Sigmoid colon (tissue), 7 donors: ENCODE results near the gene CSRP1. TPM values are rescaled to one million over a fixed set of nuclear protein-coding genes. Genes with fewer than 3 reads are reported as not detected.

Experiments
- DNase-seq: peaks from one replicate; pipeline ENCODE4 v3.0.0-alpha.2; 2019
- H3K27ac ChIP-seq, 4 donors: fragments of 200-600 bp; sonication (generic); one replicate each; pipeline ENCODE4 v1.5.1; 2016 to 2019; ENCODE audit warnings: mild to moderate bottlenecking in 1 of 4
- H3K27me3 ChIP-seq, 3 donors: fragments of 200-600 bp; sonication (generic); one replicate each; pipeline ENCODE4 v1.5.1; 2019; ENCODE audit warnings: mild to moderate bottlenecking in 1 of 3
- H3K36me3 ChIP-seq, 4 donors: fragments of 200-600 bp; sonication (generic); one replicate each; pipeline ENCODE4 v1.5.1; 2016 to 2019
- H3K4me1 ChIP-seq, 4 donors: fragments of 200-600 bp; sonication (generic); one replicate each; pipeline ENCODE4 v1.5.1; 2017 to 2019
- H3K4me3 ChIP-seq, 4 donors: fragments of 200-600 bp; sonication (generic); one replicate each; pipeline ENCODE4 v1.5.1; 2017 to 2019; ENCODE audit warnings: mild to moderate bottlenecking in 2 of 4, moderate library complexity in 1 of 4
- H3K9me3 ChIP-seq, 4 donors: fragments of 200-600 bp in 3 of 4; sonication (generic) in 3 of 4; one replicate each; pipeline versions ENCODE4 v1.5.1 to v1.6.1; 2013 to 2019
- CTCF ChIP-seq, 4 experiments: fragments of 450-650 bp in 3 of 4; fragments of 200-600 bp in 1 of 4; IDR thresholded peaks; one replicate each; pipeline ENCODE4 v1.5.1; 2016 to 2019; ENCODE audit warnings: antibody characterized with exemption in 4 of 4, mild to moderate bottlenecking in 3 of 4, moderate library complexity in 2 of 4
- EP300 ChIP-seq, 4 donors: sonication (generic); formaldehyde crosslinking; IDR thresholded peaks; one replicate each; pipeline ENCODE4 v1.6.1; 2017; ENCODE audit warnings: antibody characterized with exemption in 4 of 4
- POLR2A ChIP-seq, 2 donors: fragments of 450-650 bp; IDR thresholded peaks; one replicate each; pipeline ENCODE4 v1.6.1; 2016; ENCODE audit warnings: antibody characterized with exemption in 2 of 2, mild to moderate bottlenecking in 2 of 2, moderate library complexity in 2 of 2
- POLR2AphosphoS5 ChIP-seq, 4 donors: sonication (generic); formaldehyde crosslinking; IDR thresholded peaks; one replicate each; pipeline ENCODE4 v1.6.1; 2017; ENCODE audit warnings: antibody characterized with exemption in 4 of 4
- WGBS, 2 donors: extraction: QIAGEN DNeasy Blood & Tissue Kit; methylation state at CpG; one replicate each; pipeline ENCODE4 v1.1.7; 2013; 5-methylcytosine and 5-hydroxymethylcytosine counted together
- intact Hi-C: fragments of 100-400 bp; cut with DNase I; formaldehyde crosslinking; loops from one replicate; pipeline ENCODE4 v1.15.1; 2023
- polyA plus RNA-seq, 3 donors: library from polyadenylated mRNA; stranded (reverse); fragments of 200-250 nt; gene quantifications; one replicate each; pipeline ENCODE4 v1.2.3, GENCODE V29; 2013
- total RNA-seq, 4 donors: library from RNA; depleted of rRNA; stranded (reverse); fragments of >200 nt; gene quantifications; one replicate each; pipeline ENCODE4 v1.1.0, GENCODE V29; 2016
- donor health status: healthy with polysubstance abuse.
- donor health status: Bipolar disorder and iron deficiency.
- donor health status: healthy.

The CSRP1 gene
- total and polyA plus RNA-seq, 7 donors: 189 to 8,467 (median 4,737) TPM

- H3K27me3 ChIP-seq: no peaks in the 10 kb centered on the region
- peaks cover 12 to 21% (median 18%) of the 10 kb centered on the region in 4 donors for H3K36me3 ChIP-seq
- H3K4me3 ChIP-seq: peak within 1 kb of the TSS; percentile 65 to 100 (median 94)
- intact Hi-C loops: loop anchor here (1.0 to 10.0 kb wide), 2 partner anchors 12 to 246 kb away; no protein-coding TSS in a partner anchor
- peak within 1 kb of the TSS; percentile 94 to 100 (median 98) for H3K27ac ChIP-seq
- TF ChIP-seq CTCF (IDR thresholded peaks at IDR 0.05) (no peak), POLR2A (IDR thresholded peaks at IDR 0.05) (peak; percentile 82 to 92), EP300 (IDR thresholded peaks at IDR 0.05) (peak in 1 of 4 donors; percentile 40), POLR2AphosphoS5 (IDR thresholded peaks at IDR 0.05) (peak; percentile 89 to 99 (median 96))
- WGBS, 2 donors: 1% methylated on average over 76 of the region's 76 CpGs
- peaks cover 0 to 51% (median 40%) of the 10 kb centered on the region in 4 donors for H3K4me1 ChIP-seq
- H3K9me3 ChIP-seq: no peaks in the 10 kb centered on the region
- DNase-seq: peak; percentile 98
Observed at GRCh38 chr1:201468844-201469644, 37.9 kb downstream of the CSRP1 start, which contains the start of gene PHLDA3. PHLDA3 (minus strand) TSS chr1:201469188; CDS start chr1:201468786, 402 bp downstream.

- 5 to 8% methylated on average over 44 of the region's 44 CpGs for WGBS, 2 donors
- H3K27ac ChIP-seq: peak overlapping the region; percentile 94 to 100 (median 98)
- intact Hi-C loops: loop anchor here (1.0 to 10.0 kb wide), 2 partner anchors 13 to 246 kb away; no protein-coding TSS in a partner anchor
- peak overlapping the region; percentile 65 to 100 (median 94) for H3K4me3 ChIP-seq
- TF ChIP-seq POLR2A (IDR thresholded peaks at IDR 0.05) (no peak), CTCF (IDR thresholded peaks at IDR 0.05) (no peak), POLR2AphosphoS5 (IDR thresholded peaks at IDR 0.05) (peak in 1 of 4 donors; percentile 14)
- H3K36me3 ChIP-seq: peaks cover 12 to 23% (median 18%) of the 10 kb centered on the region in 4 donors
- peaks cover 0 to 57% (median 44%) of the 10 kb centered on the region in 4 donors for H3K4me1 ChIP-seq
- no peaks in the 10 kb centered on the region for H3K9me3 ChIP-seq
- no peaks in the 10 kb centered on the region for H3K27me3 ChIP-seq
- DNase-seq: no peak
Observed at GRCh38 chr1:201468501-201468843, 38.5 kb downstream of the CSRP1 start.

DNA sequence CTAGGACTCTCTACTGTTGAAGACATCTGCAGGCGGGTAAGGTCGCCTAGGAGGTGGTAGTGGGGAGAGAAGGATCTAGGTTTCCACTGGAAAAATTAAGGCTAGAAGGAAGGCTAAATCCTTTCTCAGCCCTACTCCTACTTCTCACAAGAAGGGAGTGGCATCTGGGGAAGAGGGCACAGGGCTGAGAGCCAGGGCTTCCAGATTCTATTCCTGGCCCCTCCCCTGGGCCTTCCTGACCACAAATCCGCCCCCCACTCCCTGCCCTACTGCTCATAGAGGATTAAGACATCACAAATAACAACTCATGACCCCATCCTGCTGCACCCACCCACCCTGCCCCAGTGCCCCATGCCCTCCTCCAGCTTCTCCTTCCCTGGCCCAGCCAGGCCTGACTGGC lies 40.4 kb downstream of the CSRP1 start:
- peaks cover 12 to 23% (median 18%) of the 10 kb centered on the region in 4 donors for H3K36me3 ChIP-seq
- TF ChIP-seq POLR2A (IDR thresholded peaks at IDR 0.05) (no peak), EP300 (IDR thresholded peaks at IDR 0.05) (no peak), POLR2AphosphoS5 (IDR thresholded peaks at IDR 0.05) (peak in 2 of 4 donors; percentile 1 to 61), CTCF (IDR thresholded peaks at IDR 0.05) (no peak)
- intact Hi-C loops: loop anchor here (10.0 kb wide), 1 partner anchor 248 kb away; no protein-coding TSS in a partner anchor
- peaks cover 0 to 68% (median 64%) of the 10 kb centered on the region in 4 donors for H3K4me1 ChIP-seq
- no peak for DNase-seq
- 56 to 90% methylated on average over 3 of the region's 3 CpGs for WGBS, 2 donors
- H3K4me3 ChIP-seq: peak overlapping the region; percentile 65 to 100 (median 94)
- peak overlapping the region; percentile 94 to 100 (median 98) for H3K27ac ChIP-seq
- H3K27me3 ChIP-seq: no peaks in the 10 kb centered on the region
- no peaks in the 10 kb centered on the region for H3K9me3 ChIP-seq

DNA sequence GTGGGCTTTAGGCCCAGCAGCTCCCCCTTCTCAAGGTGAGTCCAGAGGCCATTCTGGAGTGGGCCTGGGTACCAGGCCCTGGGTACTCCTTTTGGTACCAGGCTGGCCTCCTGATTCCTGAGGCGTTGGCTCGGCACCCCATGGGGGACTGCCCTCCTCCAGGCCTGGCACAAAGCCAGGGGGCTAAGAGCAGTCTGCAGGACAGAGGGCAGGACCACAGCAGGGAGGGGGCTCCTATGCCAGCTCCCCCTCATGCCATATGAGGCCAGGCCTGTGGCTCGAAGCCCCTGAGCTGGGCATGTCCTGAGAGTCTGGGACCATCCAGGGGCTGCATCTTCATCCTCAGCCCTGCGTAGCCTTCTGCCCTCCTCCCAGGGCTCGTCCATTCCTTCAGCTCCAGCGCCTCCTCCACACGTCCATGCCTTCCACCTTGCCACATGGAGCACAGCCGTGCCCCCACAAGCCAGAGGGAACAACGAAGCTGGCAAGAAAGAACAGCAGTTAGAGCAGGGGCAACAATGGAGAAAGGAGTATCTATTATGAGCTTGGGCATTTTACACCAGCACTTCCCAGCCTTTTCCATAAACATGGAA lies 41.1 kb downstream of the CSRP1 start:
- DNase-seq: no peak
- 89 to 90% methylated on average over 9 of the region's 9 CpGs for WGBS, 2 donors
- TF ChIP-seq CTCF (IDR thresholded peaks at IDR 0.05) (no peak), POLR2A (IDR thresholded peaks at IDR 0.05) (no peak), POLR2AphosphoS5 (IDR thresholded peaks at IDR 0.05) (no peak), EP300 (IDR thresholded peaks at IDR 0.05) (no peak)

More for the DNA sequence above, 41.1 kb downstream of the CSRP1 start:
- peaks cover 12 to 23% (median 18%) of the 10 kb centered on the region in 4 donors for H3K36me3 ChIP-seq
- H3K27ac ChIP-seq: peak overlapping the region; percentile 94 to 100 (median 98)
- intact Hi-C loops: loop anchor here (10.0 kb wide), 1 partner anchor 249 kb away; no protein-coding TSS in a partner anchor
- peaks cover 0 to 75% (median 71%) of the 10 kb centered on the region in 4 donors for H3K4me1 ChIP-seq
- H3K9me3 ChIP-seq: no peaks in the 10 kb centered on the region
- H3K4me3 ChIP-seq: peak overlapping the region; percentile 65 to 100 (median 94)
- no peaks in the 10 kb centered on the region for H3K27me3 ChIP-seq
